ENCODE measurements around the gene METAP1.
"Not testable (repeated sequence)": the region's sequence is repeated elsewhere in the genome, so short reads cannot be mapped to it uniquely, and the experiment has no call there.

Gene METAP1

GRCh38 chr4:99061048-99061700 is 65.7 kb downstream of the METAP1 start:
- DNase-seq, result peak; percentile 60

GRCh38 chr4:99062120-99062519 is 66.6 kb downstream of the METAP1 start:
- DNase-seq, result peak; percentile 26

DNA sequence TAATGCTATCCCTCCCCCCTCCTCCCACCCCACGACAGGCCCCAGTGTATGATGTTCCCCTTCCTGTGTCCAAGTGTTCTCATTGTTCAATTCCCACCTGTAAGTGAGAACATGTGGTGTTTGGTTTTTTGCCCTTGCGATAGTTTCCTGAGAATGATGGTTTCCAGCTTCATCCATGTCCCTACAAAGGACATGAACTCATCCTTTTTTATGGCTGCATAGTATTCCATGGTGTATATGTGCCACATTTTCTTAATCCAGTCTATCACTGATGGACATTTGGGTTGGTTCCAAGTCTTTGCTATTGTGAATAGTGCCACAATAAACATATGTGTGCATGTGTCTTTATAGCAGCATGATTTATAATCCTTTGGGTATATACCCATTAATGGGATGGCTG is 70.0 kb downstream of the METAP1 start:
- DNase-seq, result not testable (repeated sequence)

- DNase-seq, result no peak
These were observed 72.1 kb downstream of the METAP1 start for GRCh38 chr4:99067617-99068016.

DNA sequence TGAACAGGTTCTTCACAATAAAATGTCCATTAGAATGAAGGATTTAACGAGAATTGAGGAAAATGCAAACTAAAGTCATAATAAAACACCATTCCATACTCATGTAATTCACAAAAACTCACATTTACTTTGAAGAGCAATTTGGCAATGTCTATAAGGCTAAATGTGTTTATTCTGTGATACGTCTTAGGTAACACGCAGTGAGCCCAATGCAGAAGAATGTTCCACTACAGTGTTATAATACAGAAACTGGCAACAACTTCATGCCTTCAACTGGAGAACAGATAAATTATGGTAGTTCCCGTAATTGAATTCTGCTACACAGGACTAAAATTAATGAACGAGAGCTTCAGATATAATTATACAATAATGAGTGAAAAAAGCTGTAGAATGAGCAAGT is 75.6 kb downstream of the METAP1 start:
- DNase-seq, result no peak

DNA sequence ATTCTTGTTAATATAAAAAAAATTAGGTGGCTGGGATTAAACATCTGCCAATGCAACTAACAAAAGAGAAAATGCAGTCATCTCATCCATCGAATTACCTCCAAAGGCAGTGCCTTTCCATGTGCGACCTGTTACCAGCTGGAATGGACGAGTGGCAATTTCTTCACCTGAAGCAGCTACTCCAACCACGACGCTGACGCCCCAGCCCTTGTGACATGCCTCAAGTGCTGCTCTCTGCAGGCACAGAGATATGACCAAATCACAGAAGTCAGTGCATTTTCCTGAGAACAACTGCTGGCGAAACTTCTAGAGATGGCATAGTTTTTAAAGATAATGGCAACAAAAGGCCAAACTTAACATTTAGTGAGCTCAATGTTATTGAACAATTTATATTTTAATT is 79.3 kb downstream of the METAP1 start:
- no peak for DNase-seq

GRCh38 chr4:99076292-99076976 is 80.9 kb downstream of the METAP1 start:
- peak; percentile 32 for DNase-seq

DNA sequence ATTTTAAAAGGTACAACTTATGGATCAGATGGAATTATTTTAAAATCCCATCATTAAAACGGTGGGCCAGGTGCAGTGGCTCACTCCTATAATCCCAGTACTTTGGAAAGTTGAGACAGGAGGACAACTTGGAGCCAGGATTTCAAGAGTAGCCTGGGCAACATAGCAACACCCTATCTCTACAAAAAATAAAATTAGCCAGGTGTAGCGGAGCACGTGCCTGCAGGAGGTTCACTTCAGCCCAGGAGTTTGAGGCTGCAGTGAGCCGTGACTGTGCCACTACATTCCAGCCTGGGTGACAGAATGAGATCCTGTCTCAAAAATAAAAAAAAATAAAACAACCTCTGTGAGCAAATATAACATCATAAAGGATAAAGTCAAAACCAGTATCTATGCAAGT is 81.7 kb downstream of the METAP1 start:
- DNase-seq, result peak; percentile 30

DNA sequence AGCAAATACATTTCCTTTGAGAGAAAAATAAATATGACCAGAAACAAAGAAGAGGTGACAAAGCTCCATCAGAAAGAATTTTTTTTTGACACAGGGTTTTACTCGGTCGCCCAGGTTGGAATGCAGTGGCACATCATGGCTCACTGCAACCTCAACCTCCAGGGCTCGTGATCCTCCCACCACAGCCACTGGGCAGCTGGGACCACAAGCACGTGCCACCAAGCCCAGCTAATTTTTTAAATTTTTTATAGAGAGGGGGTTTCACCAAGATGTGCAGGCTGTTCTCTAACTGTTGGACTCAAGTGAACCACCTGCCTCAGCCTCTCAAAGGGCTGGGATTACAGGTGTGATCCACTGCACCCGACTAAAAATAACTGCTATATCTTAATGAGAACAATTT is 82.8 kb downstream of the METAP1 start:
- no peak for DNase-seq

GRCh38 chr4:99078931-99079624 is 83.6 kb downstream of the METAP1 start:
- no peak for DNase-seq

GRCh38 chr4:99079625-99080295 is 84.2 kb downstream of the METAP1 start:
- no peak for DNase-seq

- not testable (repeated sequence) for DNase-seq
These were observed 85.3 kb downstream of the METAP1 start for GRCh38 chr4:99080869-99081268.

GRCh38 chr4:99082192-99082591 is 86.7 kb downstream of the METAP1 start:
- DNase-seq, result no peak

- no peak for DNase-seq
These were observed 89.1 kb downstream of the METAP1 start for GRCh38 chr4:99084595-99084994.

- DNase-seq, result peak; percentile 25
These were observed 92.5 kb downstream of the METAP1 start for GRCh38 chr4:99088023-99088449.

DNA sequence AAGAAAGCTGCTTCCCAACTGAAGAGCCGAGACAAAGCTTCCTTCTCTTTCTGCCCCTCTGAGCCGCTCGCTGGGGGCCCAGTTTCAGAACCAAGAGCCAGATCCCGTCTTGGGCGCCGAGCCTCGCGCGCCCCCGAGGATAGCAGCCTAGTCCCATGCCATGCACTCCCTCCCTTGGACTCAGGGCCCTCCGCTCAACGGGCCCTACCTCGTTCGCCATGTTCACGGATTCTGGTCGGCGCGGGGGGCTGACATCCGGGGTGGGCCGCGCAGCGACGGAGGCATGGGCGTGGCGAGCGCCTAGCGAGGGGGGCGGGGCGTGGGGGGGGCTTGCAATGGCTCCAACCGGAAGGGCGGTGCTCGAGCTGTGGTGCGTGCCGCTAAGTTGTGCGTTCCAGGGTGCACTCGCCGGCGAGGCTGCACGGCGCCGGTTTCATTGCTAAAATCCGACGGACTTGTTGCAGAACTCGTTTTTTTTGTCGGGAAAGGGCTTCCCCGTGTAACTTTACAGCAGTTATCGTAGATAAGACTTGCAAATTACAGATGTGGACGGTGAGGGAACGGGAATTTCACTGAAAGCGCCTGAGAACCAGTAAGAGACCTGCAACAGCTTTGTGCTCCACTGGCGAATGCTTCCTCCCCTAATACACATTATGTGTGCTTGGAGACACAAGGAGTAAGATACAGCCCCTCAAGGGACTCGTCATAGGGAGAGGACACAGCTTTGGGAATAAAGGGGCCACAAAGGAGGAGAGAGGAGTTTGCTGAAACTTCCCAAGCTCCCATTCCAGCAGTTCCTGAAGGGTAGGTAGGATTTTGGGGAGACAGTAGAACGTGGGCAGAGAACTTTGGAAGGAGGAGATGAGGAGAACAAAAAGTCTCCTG is 93.2 kb downstream of the METAP1 start, which contains the start of gene ADH5:
Gene ADH5 (minus strand): TSS at position 308 of the 885 bp plus-strand sequence. CDS start 88 bp downstream, at position 220.
- peak; percentile 77 for DNase-seq

DNA sequence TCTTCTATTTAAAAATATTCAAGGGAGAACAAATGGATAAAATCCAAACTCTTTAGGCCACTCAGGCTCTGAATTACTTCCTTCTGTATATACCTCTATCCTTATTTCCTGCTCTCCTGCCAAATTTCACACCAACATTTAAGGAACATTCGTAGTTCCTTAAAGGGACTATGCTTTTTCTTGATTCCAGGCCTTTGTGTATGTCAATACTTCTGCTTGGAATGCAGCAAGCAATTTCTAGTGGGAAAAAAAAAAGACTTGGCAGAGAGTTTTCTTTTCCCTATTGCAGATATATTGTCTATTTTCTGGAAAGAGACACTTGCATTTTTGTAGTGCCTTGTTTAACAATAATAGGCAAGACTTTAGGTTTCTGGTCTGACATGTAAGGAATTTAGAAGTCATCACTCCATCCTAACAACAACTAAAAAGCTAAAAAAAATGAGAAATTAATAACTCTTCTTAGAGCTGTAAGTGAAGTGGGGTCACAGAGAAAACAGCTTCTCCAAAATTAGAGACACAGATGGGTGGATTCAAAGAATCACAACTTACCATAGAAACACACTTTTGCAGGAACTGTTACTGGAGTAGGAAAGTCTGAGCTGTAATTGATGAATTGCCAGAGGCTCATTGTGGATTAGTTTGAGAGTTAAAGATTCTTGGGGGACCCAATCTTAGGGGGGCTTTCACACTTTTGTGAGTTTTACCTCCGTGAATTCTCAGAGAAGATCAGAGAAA is 95.1 kb downstream of the METAP1 start:
- no peak for DNase-seq

- no peak for DNase-seq
These were observed 95.7 kb downstream of the METAP1 start for GRCh38 chr4:99091216-99091575.

DNA sequence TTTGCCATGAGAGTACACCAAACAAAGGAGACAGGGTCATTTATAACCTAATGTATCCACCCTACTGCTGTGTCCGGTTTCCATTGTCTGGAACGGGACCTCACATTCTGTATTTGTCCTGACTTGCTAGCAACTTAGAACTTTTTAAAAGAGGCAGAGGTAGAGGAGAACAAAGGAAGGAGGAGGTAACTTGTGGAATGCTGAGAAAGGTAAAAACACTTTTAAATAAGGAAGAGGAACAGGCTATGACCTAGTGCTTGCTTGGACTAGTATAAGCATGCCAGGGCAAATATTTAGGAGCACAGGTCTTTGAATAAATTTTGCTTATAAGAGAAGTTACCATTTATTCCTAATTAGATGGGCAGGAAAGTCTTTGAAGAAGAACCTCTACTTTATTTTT is 96.3 kb downstream of the METAP1 start:
- not testable (repeated sequence) for DNase-seq

DNA sequence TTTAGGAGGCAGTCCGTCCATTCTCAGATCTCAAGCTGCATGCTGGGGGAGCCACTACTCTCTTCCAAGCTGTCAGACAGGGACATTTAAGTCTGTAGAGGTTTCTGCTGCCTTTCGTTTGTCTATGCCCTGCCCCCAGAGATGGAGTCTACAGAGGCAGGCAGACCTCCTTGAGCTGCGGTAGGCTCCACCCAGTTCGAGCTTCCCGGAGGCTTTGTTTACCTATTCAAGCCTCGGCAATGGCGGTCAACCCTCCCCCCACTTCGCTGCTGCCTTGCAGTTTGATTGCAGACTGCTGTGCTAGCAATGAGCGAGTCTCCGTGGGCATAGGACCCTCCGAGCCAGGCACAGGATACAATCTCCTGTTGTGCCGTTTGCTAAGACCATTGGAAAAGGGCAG is 103.8 kb downstream of the METAP1 start:
- no peak for DNase-seq

- DNase-seq, result not testable (repeated sequence)
These were observed 104.3 kb downstream of the METAP1 start for GRCh38 chr4:99099814-99100213.

GRCh38 chr4:99100876-99101275 is 105.4 kb downstream of the METAP1 start:
- DNase-seq, result no peak

Measured in NCI-H2171 treated with DMSO at 0.1 percent for 48 hours (cell line).